ENCODE results near the gene RITA1.

DNA sequence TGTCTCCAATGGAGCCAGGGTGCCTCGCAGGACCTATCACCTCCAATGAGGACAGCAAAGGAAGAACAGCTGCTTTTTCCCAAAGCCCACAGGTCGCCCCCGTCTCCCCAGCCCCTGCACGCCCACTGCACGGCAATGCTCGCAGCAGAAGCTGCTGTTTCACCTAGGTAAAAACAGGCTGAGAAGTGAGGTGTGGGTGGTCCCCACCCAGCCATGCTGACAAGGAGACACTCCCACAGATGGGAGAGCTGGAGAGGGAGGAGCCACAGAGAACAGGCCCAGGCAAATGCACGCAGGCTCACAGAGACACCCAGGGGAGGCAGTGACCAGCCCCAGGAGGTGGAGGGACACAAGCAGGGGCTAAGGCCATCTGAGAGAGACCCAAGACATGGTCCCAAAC, 25.6 kb upstream of the RITA1 start:
- no peak for TF ChIP-seq YY1 (IDR thresholded peaks at IDR 0.05; ENCODE audit: insufficient read depth, insufficient read length)
- no peak for TF ChIP-seq ZNF274 (IDR thresholded peaks at IDR 0.05; ENCODE audit: low read depth, low read length)

Measured in NT2/D1 (cell line).